GM12878 (cell line): ENCODE results near the gene ABCG1. TPM values are rescaled to one million over a fixed set of nuclear protein-coding genes. Genes with fewer than 3 reads are reported as not detected.

Experiments
- ATAC-seq: fragments of 200-7000 bp; cut with Tn5 transposase; 3 replicates; pipeline ENCODE4 v1.9.1; 2020; ENCODE audit warnings: mild to moderate bottlenecking, moderate library complexity
- BruUV-seq: library from RNA; stranded (reverse); fragments of 400-500 nt; replicated peaks from 2 replicates; lab custom pipeline; 2021; lab: Mats Ljungman, UMichigan
- CTCF ChIA-PET: fragments of 300-600 bp; sonication (Branson Sonifier 250); formaldehyde crosslinking; extraction: SDS; loops from one replicate; lab custom pipeline; 2021; ENCODE audit warnings: inconsistent platforms; lab: Yijun Ruan, JAX
- POLR2A ChIA-PET: fragments of 350-600 bp; formaldehyde crosslinking; extraction: SDS; loops from one replicate; lab custom pipeline; 2021; ENCODE audit warnings: inconsistent platforms; lab: Charles Lee
- RAD21 ChIA-PET: fragments of 300-600 bp; sonication (Branson Sonifier 250); formaldehyde crosslinking; loops from one replicate; lab custom pipeline; 2023; ENCODE audit warnings: antibody characterized with exemption; ENCODE audit not compliant: unreplicated experiment; lab: Charles Lee
- SMC1A ChIA-PET: fragments of 300-600 bp; sonication (Branson Sonifier 250); formaldehyde crosslinking; loops from one replicate; lab custom pipeline; 2023; ENCODE audit not compliant: unreplicated experiment, uncharacterized antibody; lab: Charles Lee
- DNase-seq: peaks from one replicate; pipeline ENCODE4 v3.0.0-alpha.2; 2011; ENCODE audit warnings: low read depth, low spot score
- FAIRE-seq: peaks from 3 replicates; lab custom pipeline; 2011; peaks lifted over from hg19 to GRCh38; lab: Jason Lieb, UNC
- H2AFZ ChIP-seq: 2 replicates; pipeline ENCODE4 v1.6.0; 2011; ENCODE audit warnings: low read depth, low read length, control low read depth; ENCODE audit not compliant: control insufficient read depth
- H3K27ac ChIP-seq: 2 replicates; pipeline ENCODE4 v1.5.1; 2011; ENCODE audit warnings: control low read depth; ENCODE audit not compliant: control insufficient read depth, insufficient read depth
- H3K27me3 ChIP-seq, 2 experiments: replicated peaks in 1 of 2; 2 replicates each; pipeline versions ENCODE4 v1.6.0 to v1.6.1; 2011; ENCODE audit warnings: low read length in 1 of 2; ENCODE audit not compliant: control insufficient read depth in 2 of 2, insufficient read depth in 2 of 2
- H3K36me3 ChIP-seq, 2 experiments: 2 replicates each; pipeline ENCODE4 v1.5.1; 2011; ENCODE audit warnings: low read length in 1 of 2; ENCODE audit not compliant: control insufficient read depth in 2 of 2, insufficient read depth in 2 of 2
- H3K4me1 ChIP-seq: 2 replicates; pipeline ENCODE4 v1.6.1; 2011; ENCODE audit warnings: mild to moderate bottlenecking, low read length, moderate library complexity, mixed read lengths; ENCODE audit not compliant: control insufficient read depth, insufficient read depth
- H3K4me2 ChIP-seq: 2 replicates; pipeline ENCODE4 v1.6.0; 2011; ENCODE audit warnings: control low read depth; ENCODE audit not compliant: control insufficient read depth, insufficient read depth
- H3K4me3 ChIP-seq: fragments of 200-600 bp; sonication (generic); 2 replicates; pipeline ENCODE4 v1.5.1; 2016
- H3K79me2 ChIP-seq: 2 replicates; pipeline ENCODE4 v1.6.0; 2011; ENCODE audit warnings: low read length; ENCODE audit not compliant: control insufficient read depth, insufficient read depth
- H3K9ac ChIP-seq: 2 replicates; pipeline ENCODE4 v1.8.0; 2011; ENCODE audit warnings: low read length, control low read depth, mixed read lengths; ENCODE audit not compliant: control insufficient read depth, insufficient read depth
- H3K9me3 ChIP-seq: replicated peaks from 3 replicates; pipeline ENCODE4 v1.5.1; 2011; ENCODE audit warnings: mild to moderate bottlenecking, low read length; ENCODE audit not compliant: control insufficient read depth, insufficient read depth
- H4K20me1 ChIP-seq: 2 replicates; pipeline ENCODE4 v1.6.0; 2011; ENCODE audit not compliant: control insufficient read depth, insufficient read depth
- BMI1 ChIP-seq: fragments of 450-650 bp; IDR thresholded peaks from 2 replicates; pipeline ENCODE4 v1.6.1; 2016; ENCODE audit warnings: mild to moderate bottlenecking, moderate library complexity, borderline replicate concordance
- CHD1 ChIP-seq: IDR thresholded peaks from 2 replicates; pipeline ENCODE4 v1.6.1; 2012; ENCODE audit warnings: low read depth, low read length, improper control_type of control experiment
- E2F8 ChIP-seq: fragments of 450-650 bp; IDR thresholded peaks from 2 replicates; pipeline ENCODE4 v1.6.1; 2018; ENCODE audit warnings: mild to moderate bottlenecking, low read depth, moderate library complexity; ENCODE audit not compliant: partially characterized antibody
- HDAC2 ChIP-seq: fragments of 200-600 bp; sonication (generic); IDR thresholded peaks from 2 replicates; pipeline ENCODE4 v1.6.1; 2017
- IRF4 ChIP-seq: IDR thresholded peaks from 2 replicates; pipeline ENCODE4 v1.6.1; 2011; ENCODE audit warnings: low read depth, low read length
- NFYA ChIP-seq: IDR thresholded peaks from 2 replicates; pipeline ENCODE4 v1.6.1; 2011; ENCODE audit warnings: low read depth, mild to moderate bottlenecking, low read length, improper control_type of control experiment, borderline replicate concordance
- NFYB ChIP-seq: IDR thresholded peaks from 2 replicates; pipeline ENCODE4 v1.6.1; 2011; ENCODE audit warnings: low read depth, mild to moderate bottlenecking, low read length, improper control_type of control experiment, moderate library complexity; ENCODE audit not compliant: insufficient read depth
- ZBTB33 ChIP-seq: fragments of 450-650 bp; IDR thresholded peaks from 2 replicates; pipeline ENCODE4 v1.6.1; 2017; ENCODE audit warnings: mild to moderate bottlenecking
- WGBS: methylation state at CpG from one replicate; pipeline ENCODE4 v1.1.6; 2016; ENCODE audit warnings: low lambda C conversion rate; ENCODE audit not compliant: insufficient replicate concordance, insufficient coverage; ENCODE audit errors: missing lambda C conversion rate; 5-methylcytosine and 5-hydroxymethylcytosine counted together
- in situ Hi-C: fragments of 300-500 bp; cut with MboI; formaldehyde crosslinking; loops from 9 replicates; pipeline ENCODE4 v1.14.3; 2018; ENCODE audit warnings: mixed read lengths
- intact Hi-C: fragments of 100-400 bp; cut with micrococcal nuclease; formaldehyde crosslinking; loops from one replicate; pipeline ENCODE4 v1.14.2; 2022; ENCODE audit not compliant: unreplicated experiment
- polyA plus RNA-seq, 11 experiments: library from polyadenylated mRNA; depleted of rRNA in 4 of 11; unstranded in 6 of 11; stranded (reverse) in 5 of 11; fragments of >200 nt; fragmentation: Nextera tagmentation in 4 of 11; fragmentation: Illumina TruSeq in 1 of 11; extraction: Ambion mirVana in 4 of 11; extraction: Trizol in 1 of 11; gene quantifications; 1 replicate in 1 of 11; 2 replicates in 10 of 11; pipeline versions ENCODE4 v1.2.1 to v1.2.3, GENCODE V29; 2011 to 2016; ENCODE audit warnings: inconsistent platforms in 2 of 11, missing spikeins in 2 of 11, low read depth in 1 of 11
- total RNA-seq, 4 experiments: library from RNA; depleted of rRNA in 3 of 4; stranded (reverse); fragments of >200 nt in 3 of 4; fragmentation: Illumina TruSeq in 1 of 4; extraction: Trizol in 1 of 4; gene quantifications; 2 replicates each; pipeline versions ENCODE4 v1.2.1 to v1.2.3, GENCODE V29; 2013 to 2021

ABCG1 gene
- total and polyA plus RNA-seq, 10 of the 15 experiments (the other 5 are each of a cell fraction or from before 2014, with no cell fraction given) = 0.59 to 19.3 (median 5.7) TPM

- Histone ChIP-seq H3K36me3 (no peaks in the 10 kb centered on the region), H3K9me3 (no peaks in the 10 kb centered on the region), H3K27ac (no peak overlapping the region), H3K9ac (no peak overlapping the region), H3K4me1 (no peaks in the 10 kb centered on the region), H3K27me3 (no peaks in the 10 kb centered on the region), H3K79me2 (no peaks in the 10 kb centered on the region), H3K4me3 (no peak overlapping the region), H4K20me1 (no peaks in the 10 kb centered on the region), H3K4me2 (no peak overlapping the region), H2AFZ (no peak overlapping the region)
- 78% methylated on average over 33 of the region's 33 CpGs for WGBS
- CTCF ChIA-PET = interaction anchor here (1.5 kb wide), 1 partner anchor 8 kb away, joined by 4 read pairs; no protein-coding TSS in a partner anchor
- BruUV-seq = no TSS peak
- no peak for FAIRE-seq
- TF ChIP-seq E2F8 (no peak), IRF4 (no peak), HDAC2 (no peak), CHD1 (no peak), BMI1 (no peak), ZBTB33 (no peak), NFYB (no peak), NFYA (no peak)
- no peak for ATAC-seq
- RAD21 ChIA-PET = no interaction called here
- intact Hi-C loops = no loop called here
- DNase-seq = no peak
- in situ Hi-C loops = loop anchor here (5.0 kb wide), 2 partner anchors 142 to 232 kb away; no protein-coding TSS in a partner anchor
- SMC1A ChIA-PET = no interaction called here
- POLR2A ChIA-PET = no interaction called here
Observed at GRCh38 chr21:42305707-42306147, 86.8 kb downstream of the ABCG1 start.
